Left renal cortex interstitium (tissue), 4 donors: Measurements from ENCODE around the gene PYGL. TPM values are rescaled to one million over a fixed set of nuclear protein-coding genes. Genes with fewer than 3 reads are reported as not detected.
"Not testable (repeated sequence)": the region's sequence is repeated elsewhere in the genome, so short reads cannot be mapped to it uniquely, and the experiment has no call there.

ENCODE experiments used
- DNase-seq, 4 donors: peaks; one replicate each; pipeline ENCODE4 v3.0.0-alpha.2; 2013; ENCODE audit warnings: low read depth in 4 of 4, low spot score in 2 of 4, missing footprints in 1 of 4
- polyA plus RNA-seq, 4 donors: library from polyadenylated mRNA; unstranded; fragments of 120-200 nt; gene quantifications; one replicate each; pipeline ENCODE4 v1.2.1, GENCODE V29; 2013; ENCODE audit not compliant: insufficient read length in 4 of 4

Gene PYGL
- 10 to 100 TPM; 16.3 to 23.0 (median 19.3) TPM for polyA plus RNA-seq

DNA sequence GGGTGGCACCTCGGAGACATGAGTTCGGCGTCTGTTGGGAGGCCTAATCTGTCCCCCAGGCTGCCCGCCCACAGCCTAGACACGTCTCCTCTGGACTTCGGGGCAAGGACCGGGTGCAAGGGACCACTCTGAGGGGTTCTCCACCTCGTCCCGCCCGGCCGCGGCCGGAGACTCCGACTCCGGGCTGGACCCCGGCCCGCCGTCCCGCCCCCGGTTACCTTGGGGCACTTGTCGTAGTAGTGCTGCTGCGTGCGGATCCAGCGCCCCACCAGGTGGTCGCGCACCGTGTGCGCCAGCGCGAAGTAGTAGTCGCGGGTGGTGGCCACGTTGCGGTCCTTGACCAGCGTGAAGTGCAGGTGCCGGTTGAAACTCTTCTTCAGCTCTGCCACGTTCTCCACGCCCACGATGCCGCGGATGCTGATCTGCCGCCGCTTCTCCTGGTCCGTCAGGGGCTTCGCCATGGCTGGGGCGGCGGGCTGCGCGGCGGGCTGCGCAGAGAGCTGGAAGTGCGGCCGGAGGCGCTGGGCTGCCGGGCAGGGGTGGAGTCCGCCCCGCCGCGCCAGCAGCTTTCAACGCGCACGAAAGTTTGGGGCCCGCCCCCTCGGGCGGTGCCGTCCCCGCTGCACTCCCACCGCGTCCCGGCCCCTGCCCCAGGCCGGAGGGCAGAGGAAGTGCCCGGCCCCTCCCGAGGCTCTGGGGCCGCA, at the start of gene PYGL:
PYGL (minus strand) TSS at position 541 of the 704 bp plus-strand sequence; CDS start at position 461, 80 bp downstream.
- no peak for DNase-seq

DNA sequence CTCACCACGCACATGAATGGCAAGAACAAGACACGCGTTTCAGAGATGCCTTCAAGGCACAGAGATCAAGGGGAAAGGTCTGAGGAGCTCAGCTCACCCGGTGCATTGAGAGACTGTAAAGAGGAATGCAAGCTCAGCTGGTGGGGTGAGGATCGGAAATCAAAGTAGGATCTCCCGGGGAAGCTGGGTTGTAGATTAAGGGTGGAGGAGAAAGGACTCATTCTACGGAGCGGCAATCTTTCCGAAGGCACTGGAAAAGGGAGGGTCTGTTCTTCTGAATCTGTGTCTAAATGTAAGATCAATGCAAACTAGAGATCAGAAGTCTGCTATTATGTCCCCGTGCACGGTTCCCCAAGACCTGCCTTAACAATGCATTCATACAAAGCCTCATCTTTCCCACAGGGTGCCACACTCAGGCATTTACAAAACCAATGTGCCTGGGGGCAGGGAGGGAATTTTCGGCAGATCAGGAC, 41.6 kb upstream of the PYGL start:
- DNase-seq: no peak

DNA sequence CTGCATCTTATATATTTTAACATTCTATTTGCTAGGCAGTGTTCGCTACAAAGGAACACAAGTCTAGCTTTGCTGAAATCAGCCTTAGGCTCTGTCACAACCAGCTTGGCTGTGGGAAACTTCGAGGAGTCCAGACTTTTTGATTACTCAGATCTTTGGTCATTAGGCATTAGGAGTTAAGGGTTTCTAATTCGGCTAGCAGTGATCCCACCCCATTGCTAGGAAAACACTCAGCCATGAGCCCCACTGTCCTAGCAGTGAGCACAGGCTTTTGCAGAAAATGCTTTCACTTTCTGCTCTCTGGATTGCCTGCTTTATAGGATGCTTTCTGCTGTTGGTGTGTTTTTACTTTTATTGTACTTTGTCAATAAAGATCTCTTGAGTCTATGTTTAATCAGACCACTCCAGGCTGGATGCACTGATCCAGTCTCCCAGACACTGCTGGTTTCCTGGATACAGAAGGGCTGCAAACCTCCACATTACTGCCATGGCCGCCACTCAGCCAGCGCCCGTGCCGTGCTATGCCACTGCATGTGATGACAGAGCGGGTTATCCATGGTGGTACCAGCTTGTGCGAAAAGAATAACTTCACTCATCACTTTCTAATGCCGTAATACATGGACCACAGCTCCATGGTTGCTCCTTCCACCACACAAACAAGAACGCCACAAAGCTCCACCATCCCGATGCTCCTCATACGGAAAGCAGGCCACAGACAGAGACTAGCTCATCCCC, 41.0 kb upstream of the PYGL start:
- DNase-seq: no peak

DNA sequence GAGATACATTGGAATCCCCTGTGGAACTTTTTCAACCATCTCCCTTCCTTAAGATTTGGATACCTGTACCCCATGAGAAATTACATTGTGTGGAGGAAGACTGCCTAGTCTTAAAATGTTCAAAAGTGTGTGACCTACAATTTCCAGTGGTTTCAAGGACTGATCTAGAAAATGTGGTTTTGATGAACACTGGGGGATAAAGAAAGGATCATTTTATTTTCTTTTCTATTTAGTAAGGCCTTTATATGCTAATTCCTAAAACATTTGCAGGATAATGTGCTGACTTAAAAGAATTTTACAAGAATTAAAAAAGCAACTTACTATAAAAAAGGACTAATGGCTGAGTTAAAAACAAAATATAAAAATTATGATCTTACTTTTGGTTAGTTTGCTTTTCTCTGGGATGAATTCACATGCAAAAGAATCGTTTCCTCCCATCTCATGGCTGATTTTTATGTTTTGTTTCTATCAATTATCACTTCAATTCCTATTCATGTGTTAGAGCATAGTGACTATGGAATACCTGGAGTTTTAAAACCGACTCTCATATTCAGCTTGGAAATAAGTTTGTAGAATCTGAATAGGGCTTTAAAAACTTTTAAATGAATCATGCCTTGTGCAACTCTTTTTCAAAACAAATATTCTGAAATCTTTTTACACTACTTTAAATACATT, 39.9 kb upstream of the PYGL start:
- DNase-seq: no peak

DNA sequence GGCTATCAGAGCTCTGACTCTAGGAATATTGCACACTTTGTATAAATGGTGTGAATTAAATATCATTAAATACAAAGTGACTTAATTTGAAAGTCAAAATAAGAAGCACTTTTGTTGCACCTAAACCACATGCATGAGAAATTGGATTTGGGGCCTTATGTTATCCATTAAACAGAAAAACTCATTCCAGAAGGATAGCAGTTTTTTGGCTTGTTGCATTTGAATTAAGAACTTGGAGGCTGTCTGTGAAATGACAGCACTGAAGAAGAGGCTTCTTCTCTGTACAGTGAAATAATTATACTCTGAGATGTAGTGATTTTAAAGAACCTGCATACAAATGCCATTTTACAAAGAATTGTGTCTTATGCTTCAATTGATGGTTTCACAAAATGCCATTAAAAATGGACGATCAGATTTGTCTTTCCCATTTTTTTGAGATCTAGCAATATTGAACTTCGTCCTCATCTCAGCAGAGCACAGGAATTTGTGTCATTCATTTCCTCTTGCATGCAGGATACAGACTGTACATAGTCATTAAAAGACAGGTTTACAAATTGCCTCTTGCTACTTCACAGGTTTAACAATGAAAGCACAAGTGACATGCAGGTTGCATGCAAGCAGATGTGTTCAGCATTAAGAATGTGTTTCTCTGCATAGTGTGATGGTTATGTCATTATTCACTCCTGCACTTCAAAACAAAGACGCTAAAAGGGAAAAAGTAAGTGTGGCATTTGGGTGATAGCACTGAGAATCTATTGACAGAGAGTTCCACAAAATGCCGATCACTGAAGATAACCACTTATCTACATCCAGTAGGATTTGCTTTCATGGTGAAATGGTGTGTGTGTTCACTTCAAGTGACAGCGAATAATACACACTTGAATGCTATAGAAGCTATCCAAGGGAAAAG, 35.9 kb upstream of the PYGL start:
- DNase-seq: no peak

DNA sequence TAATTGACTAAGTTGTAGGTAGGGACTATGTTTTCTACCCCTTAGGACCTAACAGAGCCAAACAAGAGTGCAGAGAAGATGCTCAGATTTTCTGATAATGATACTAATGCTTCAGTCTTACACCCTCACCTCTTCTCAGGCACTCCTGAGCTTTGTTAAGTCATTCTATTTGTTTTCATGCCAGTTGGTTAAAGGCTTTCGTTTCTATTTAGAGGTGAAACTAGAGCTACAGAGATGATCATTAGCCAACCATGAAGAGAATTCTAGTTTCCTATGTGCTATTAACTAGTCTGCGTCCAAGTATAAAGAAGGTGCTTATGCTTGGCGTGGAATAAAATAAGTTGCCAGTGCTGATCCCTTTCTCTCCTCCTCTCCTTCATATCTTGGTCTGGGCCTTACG, 34.6 kb upstream of the PYGL start:
- DNase-seq: no peak

DNA sequence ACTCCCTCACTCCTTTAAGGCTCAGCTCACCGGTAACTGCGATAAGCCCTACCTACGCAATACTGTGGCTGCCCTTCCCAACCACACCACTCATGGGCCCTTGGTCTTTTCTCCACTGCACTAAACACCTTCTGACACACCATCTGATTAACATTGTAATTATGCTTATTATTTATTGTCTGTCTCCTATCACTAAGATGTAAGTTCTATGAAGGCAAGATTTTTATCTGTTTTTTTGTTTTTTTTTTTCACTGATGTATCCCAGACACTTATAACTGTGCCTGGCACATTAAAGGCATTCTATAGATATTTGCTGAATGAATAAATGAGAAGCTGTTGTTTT, 34.2 kb upstream of the PYGL start:
- no peak for DNase-seq

DNA sequence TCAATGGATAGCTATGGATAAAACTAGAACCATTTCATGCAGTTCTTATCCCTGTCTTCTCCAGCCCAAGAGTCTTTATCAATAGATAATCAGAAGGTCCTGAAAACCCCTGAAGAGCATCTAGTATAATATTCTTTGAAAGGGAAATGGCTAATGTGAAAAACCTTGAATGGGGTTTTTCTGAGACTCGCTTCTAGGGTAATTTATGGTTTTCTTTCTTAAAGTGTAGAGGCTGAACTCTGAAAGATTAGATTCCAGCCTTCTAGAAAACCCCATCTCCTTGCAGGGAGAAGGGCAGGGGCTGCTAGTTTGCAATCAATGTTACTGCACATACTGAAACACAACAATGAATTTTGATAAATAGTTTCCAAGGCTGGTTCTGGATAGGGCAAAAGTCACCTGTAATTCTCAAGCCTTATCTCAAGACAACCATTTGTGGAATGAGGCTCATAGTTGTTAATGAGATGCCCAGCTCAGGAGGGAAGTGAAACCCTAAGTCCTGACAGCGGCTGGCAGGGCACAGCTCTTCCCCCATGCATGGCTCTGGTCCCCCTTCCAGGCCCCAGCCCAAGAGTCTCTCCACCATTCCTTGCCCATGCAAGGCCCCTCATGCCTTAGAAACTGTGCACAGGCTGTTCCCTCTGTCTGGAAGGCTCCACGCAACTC, 33.7 kb upstream of the PYGL start:
- DNase-seq: no peak

DNA sequence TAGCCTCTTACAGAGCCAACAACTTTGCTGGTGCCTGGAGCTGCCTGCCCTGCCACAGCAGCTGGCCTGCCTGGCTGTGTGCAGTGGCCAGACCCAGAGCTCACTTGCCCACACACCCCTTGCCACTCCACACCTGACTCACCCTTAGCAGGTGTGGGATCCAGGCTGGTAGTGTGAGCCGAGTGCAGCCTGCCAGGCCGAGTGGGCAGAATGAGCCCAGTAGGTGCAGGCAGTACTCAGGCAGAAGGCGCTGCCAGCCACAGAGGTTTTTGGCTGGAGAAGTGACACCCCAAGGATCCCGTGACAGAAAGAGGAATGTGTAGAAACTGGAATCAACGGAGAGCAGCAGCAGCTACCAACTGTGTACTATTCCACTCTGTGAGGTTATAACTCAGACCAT, 29.8 kb upstream of the PYGL start:
- DNase-seq: no peak

DNA sequence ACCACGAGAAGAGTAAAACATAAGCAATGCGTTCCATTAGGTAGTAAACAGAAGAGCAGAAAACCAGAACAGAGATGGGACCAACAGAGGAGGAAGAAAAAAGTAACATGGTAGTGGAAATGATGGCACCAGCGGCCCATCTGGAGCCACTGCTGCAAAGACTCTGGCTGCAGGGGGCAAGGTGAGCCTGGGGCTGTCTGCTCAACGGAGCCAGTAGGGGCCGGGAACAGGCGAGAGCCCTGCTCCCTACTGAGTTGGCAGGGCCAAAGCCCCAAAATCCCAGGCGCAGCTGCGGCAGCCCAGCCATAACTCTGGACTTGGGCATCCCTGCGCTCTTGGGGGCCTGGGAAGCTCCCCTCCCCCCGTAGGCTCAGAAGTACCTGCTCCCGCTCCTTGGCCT, 28.5 kb upstream of the PYGL start:
- no peak for DNase-seq

DNA sequence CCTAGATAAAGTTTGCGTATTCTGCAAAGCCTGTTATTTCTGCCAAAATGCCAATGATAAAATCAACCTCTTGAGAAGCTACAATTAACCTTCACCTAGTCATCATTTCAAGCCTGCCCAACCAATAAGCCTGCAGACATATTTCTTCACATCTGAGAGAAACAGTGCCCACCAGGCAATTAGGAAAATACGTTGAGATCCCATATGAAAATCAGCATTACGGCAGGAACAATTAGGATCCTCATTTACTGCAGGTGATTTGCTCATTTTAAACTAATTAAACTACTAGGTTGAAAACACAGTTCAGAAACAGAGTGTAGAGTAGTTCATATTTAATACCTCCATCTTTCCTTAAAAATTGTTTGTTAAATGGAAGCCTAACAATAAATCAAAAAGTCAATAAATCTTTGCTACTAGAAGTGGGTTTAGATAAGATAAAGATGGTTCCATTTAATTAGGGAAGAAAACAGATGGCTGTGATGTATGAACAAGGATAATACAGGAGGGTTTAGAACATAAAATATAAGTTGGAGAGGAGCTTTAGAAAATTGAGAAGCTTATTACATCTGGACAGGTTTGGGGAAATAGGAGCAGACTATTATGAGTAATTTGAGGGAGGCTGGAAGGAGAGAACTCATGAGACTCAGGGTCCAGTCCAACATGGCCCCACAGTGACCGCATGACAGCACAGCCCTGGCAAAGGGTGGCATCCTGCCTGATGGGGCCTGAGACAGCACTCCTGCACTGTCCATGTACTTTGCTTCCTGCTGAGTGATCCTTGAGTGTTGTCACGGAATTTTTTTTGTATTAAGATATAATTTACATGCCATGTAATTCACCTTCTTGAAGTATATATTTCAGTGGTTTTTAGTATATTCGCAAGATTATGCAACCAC, 26.9 kb upstream of the PYGL start:
- DNase-seq: no peak

DNA sequence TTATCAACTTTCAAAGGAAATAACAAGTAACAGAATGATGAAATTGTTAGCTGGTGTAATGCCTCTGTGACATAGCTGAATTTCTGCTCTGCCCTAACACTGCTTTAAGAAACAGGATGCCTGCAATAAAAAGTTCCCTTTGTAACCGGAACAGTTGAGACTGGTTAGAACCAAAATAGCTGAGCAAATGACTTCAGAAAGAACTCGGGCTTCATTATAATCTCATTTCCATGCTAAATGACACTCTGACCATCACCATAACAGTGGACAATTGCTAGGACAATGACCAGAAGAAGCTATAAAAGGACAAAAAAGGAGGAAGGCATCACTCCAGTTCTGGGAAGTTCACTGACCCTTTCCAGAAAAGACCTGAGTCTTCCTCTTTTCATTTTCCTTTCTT, 23.5 kb upstream of the PYGL start:
- DNase-seq: no peak

DNA sequence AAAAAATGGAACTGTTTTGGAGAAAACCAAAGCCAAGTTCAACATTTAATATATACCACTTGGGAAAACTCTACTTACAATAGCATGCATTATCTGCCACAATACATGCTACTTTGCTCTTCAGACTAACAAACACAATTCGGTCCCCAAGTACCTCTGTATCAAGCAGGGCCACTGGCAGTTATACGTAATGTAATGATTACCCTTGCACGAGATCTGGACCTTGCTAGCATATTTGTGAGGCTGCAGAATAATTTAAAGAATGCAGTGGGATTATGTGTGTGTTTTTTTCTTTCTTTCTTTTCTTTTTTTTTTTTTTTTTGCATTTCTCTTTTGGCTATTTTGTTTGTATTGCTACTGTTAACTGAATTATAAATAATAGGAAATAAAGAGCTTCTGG, 22.8 kb upstream of the PYGL start:
- DNase-seq: no peak

DNA sequence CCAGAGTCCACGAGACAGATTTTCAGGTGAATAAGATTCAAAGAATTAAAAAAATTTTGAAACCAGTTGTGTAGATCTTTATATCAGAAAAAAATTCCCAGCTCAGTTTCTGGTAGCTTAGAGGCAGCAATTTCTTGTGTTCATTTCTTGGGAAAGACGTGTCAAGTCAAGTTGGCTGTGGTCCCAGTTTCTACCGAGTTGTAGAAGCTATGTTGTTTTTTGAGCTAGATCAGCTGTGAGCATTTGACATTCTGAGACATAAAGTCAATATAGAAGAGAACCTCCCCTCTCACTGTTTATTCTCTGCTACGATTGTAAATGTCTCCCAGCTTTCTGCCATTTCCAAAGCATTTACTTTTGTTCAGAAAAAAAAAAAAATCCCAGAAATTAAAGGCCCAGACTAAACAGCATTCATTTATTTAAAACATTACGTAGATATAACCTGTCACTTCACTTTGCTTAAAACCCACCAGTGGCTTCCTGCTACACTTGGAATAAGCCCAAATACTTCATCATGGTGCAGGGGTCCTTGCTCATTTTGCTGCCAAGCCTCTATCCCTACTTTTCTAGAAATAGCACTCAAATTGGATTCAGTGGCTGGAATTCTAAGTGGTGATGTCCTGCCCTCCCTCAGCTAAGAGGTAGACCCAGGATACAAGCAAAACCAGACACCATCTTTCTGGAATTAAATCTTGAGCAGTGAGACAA, 20.6 kb upstream of the PYGL start:
- DNase-seq: peak in 3 of 4 donors; percentile 80 to 92 (median 87)

DNA sequence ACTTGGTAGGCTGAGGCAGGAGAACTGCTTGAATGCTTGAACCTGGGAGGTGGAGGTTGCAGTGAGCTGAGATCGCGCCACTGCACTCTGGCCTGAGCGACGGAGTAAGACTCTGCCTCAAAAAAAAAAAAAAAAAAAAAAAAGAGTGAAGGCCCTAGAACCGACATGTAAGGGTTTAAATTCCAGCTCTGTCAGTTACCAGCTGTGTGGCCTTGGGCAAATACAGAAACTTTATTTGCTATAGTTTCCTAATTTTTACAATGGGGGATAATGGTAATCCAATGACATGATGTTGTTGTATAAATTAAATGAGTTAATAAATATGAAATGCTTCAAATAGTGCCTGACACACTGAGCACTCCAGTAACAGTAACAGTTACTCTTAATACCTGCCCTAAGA, 19.6 kb upstream of the PYGL start:
- no peak for DNase-seq

DNA sequence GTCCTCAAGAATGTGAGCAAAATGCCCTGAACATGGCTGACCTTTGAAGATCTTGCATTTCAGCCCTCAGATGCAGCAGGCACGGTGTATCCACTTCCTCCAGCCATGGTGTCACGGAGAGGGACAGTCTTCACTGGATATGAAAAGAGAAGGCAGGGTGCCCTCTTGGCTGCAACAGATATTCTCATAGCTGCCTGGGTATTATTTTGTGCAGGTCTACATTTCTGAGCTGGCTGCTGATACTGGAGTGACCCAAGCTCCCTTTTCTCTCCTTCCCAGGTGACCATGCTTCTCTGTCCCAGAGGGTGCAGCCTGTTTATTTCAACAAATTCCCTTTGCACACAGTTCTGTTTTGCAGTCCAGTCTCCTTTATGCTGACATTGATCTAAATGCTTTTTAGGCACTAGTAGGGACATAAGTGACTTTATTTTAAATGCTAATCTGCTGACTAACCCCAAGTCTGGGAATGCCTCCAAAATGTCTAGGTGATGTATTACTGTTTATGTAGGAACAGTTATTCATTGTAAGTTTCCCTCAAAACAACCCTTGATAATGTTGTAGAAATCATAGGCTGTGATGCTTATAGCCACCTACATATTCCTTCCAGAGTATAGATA, 17.4 kb upstream of the PYGL start:
- peak in 1 of 4 donors; percentile 73 for DNase-seq

DNA sequence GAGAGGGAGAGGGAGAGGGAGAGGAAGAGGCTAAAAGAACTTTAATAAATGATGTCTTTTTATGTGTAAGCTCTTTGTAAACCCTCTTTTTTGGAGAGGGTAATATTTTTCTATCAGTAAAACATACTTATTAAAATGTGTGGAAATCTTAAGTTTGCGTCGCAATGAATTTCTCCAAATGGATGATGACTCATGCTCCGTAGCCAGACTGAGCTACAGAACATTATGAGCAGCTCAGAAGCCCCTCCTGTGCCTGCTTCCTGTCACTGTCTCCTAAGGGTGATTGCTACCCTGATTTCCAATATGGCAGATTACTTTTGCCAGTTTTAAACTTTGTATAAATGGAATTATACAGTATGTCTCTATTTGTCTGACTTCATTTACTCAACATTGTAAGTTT, 13.0 kb upstream of the PYGL start:
- DNase-seq: no peak

DNA sequence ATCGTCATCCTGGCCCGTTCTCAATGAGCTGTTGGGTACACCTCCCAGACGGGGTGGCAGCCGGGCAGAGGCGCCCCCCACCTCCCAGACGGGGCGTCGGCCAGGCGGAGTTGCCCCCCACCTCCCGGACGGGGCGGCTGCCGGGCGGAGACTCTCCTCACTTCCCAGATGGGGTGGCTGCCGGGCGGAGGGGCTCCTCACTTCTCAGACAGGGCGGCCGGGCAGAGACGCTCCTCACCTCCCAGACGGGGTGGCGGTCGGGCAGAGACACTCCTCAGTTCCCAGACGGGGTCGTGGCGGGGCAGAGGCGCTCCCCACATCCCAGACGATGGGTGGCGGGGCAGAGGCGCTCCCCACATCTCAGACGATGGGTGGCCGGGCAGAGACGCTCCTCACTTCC, 12.1 kb upstream of the PYGL start:
- not testable (repeated sequence) for DNase-seq
